H1 (cell line): Measurements from ENCODE around the gene SLX9. TPM values are rescaled to one million over a fixed set of nuclear protein-coding genes. Genes with fewer than 3 reads are reported as not detected.

ENCODE experiments used
- CHD1 ChIP-seq: IDR thresholded peaks from 2 replicates; pipeline ENCODE4 v1.6.1; 2012; ENCODE audit warnings: low read depth, low read length, improper control_type of control experiment
- CTCF ChIP-seq, 3 experiments: IDR thresholded peaks; 1 replicate in 2 of 3; 2 replicates in 1 of 3; pipeline versions ENCODE4 v1.5.1 to v1.6.1; 2011; ENCODE audit warnings: low read length in 3 of 3, mild to moderate bottlenecking in 3 of 3, inconsistent platforms in 2 of 3, low read depth in 1 of 3, moderate library complexity in 1 of 3; ENCODE audit not compliant: insufficient read depth in 1 of 3; ENCODE audit errors: control extremely low read depth in 1 of 3
- EGR1 ChIP-seq: IDR thresholded peaks from 2 replicates; pipeline ENCODE4 v1.6.1; 2011; ENCODE audit warnings: low read depth, low read length, borderline replicate concordance
- NANOG ChIP-seq: IDR thresholded peaks from 2 replicates; pipeline ENCODE4 v1.6.1; 2011; ENCODE audit warnings: low read length, low read depth, mild to moderate bottlenecking, inconsistent platforms; ENCODE audit not compliant: insufficient read depth, poor library complexity, severe bottlenecking
- TBP ChIP-seq: IDR thresholded peaks from 2 replicates; pipeline ENCODE4 v1.6.1; 2011; ENCODE audit warnings: low read depth, low read length, improper control_type of control experiment
- polyA plus RNA-seq, 7 experiments: library from polyadenylated mRNA; depleted of rRNA in 3 of 7; stranded (reverse) in 5 of 7; unstranded in 2 of 7; fragments of >200 nt in 5 of 7; fragments of 200-250 nt in 2 of 7; gene quantifications; 1 replicate in 5 of 7; 2 replicates in 1 of 7; 4 replicates in 1 of 7; pipeline versions ENCODE4 v1.2.1 to v1.2.3, GENCODE V29; 2011 to 2013; ENCODE audit warnings: missing spikeins in 2 of 7, mixed read lengths in 2 of 7
- total RNA-seq: library from RNA; stranded (reverse); fragmentation: NEBNext Ultra II Directional; extraction: Animal tissue kit (Norgen Biotek cat#: 25700); gene quantifications from 2 replicates; pipeline ENCODE4 v1.2.1, GENCODE V29; 2021
- TF ChIP-seq, protein P1 (sequence below): IDR thresholded peaks from 2 replicates; pipeline ENCODE4 v1.6.1; 2012; ENCODE audit warnings: inconsistent platforms

The SLX9 gene
- total and polyA plus RNA-seq, 2 of the 8 experiments (the other 6 are each of a cell fraction or from before 2014, with no cell fraction given), result 17.7 to 57.3 TPM

DNA sequence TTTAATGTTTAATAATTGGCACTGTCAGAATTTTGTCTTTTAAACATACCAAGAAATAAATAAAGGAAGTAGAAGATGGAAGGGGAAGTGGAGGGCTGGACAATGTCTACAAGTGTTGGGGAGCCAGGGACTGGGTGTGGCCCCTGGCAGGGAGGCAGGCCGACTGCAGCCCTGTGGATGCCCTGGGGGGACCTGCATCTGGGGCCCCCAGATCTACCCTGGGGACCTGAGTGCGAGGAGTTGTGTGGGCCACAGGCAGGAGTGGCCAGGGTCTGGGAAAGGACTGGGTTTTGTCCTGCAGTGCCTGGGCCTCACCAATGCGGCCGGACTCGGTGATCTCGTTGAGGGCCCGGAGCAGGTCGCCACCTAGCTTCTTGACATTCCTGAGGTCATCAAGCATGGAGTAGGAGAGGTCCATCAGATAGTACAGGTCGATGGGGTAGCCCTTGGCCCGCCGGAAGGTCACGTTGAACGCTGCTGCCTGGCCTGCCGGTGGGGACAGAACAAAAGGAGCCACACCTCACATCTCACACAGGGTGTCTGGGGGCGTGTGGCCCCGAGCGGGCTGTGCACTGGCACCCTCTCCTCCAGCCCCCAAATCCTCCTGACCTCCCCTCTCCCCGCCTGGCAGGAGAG is 36.7 kb upstream of the SLX9 start (continued):
- TF ChIP-seq, protein P1, sequence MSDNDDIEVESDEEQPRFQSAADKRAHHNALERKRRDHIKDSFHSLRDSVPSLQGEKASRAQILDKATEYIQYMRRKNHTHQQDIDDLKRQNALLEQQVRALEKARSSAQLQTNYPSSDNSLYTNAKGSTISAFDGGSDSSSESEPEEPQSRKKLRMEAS, result no peak
- TF ChIP-seq TBP (no peak), CHD1 (no peak), EGR1 (no peak), NANOG (no peak), CTCF (IDR thresholded peaks at IDR 0.05; ENCODE audit: control extremely low read depth in 1 of 3, insufficient read depth in 1 of 3, low read depth in 1 of 3, low read length in 3 of 3) (no peak)
